HG03066 (cell line): ENCODE measurements around the gene ABCD2.
"Not testable (repeated sequence)": the region's sequence is repeated elsewhere in the genome, so short reads cannot be mapped to it uniquely, and the experiment has no call there.

Experiments used
- ATAC-seq: cut with Tn5 transposase; IDR thresholded peaks from one replicate; pipeline ENCODE4 v1.9.1; 2021; ENCODE audit warnings: low read depth; ENCODE audit not compliant: unreplicated experiment

Gene ABCD2

GRCh38 chr12:39613525-39613924 lies 6.1 kb downstream of the ABCD2 start:
- ATAC-seq: no peak

GRCh38 chr12:39612250-39612649 lies 7.4 kb downstream of the ABCD2 start:
- no peak for ATAC-seq

- ATAC-seq: no peak
Observed at GRCh38 chr12:39611818-39612217, 7.8 kb downstream of the ABCD2 start.

- no peak for ATAC-seq
Observed at GRCh38 chr12:39610436-39611025, 9.1 kb downstream of the ABCD2 start.

- no peak for ATAC-seq
Observed at GRCh38 chr12:39606712-39607423, 12.7 kb downstream of the ABCD2 start.

GRCh38 chr12:39605996-39606395 lies 13.6 kb downstream of the ABCD2 start:
- ATAC-seq: no peak

- ATAC-seq: no peak
Observed at GRCh38 chr12:39605501-39605900, 14.1 kb downstream of the ABCD2 start.

GRCh38 chr12:39603065-39603464 lies 16.5 kb downstream of the ABCD2 start:
- no peak for ATAC-seq

- not testable (repeated sequence) for ATAC-seq
Observed at GRCh38 chr12:39601951-39602350, 17.7 kb downstream of the ABCD2 start.

GRCh38 chr12:39595928-39596327 lies 23.7 kb downstream of the ABCD2 start:
- ATAC-seq: no peak

GRCh38 chr12:39592295-39592694 lies 27.3 kb downstream of the ABCD2 start:
- ATAC-seq: no peak

GRCh38 chr12:39588348-39588747 lies 31.3 kb downstream of the ABCD2 start:
- ATAC-seq: no peak

- no peak for ATAC-seq
Observed at GRCh38 chr12:39587225-39587624, 32.4 kb downstream of the ABCD2 start.

- ATAC-seq: no peak
Observed at GRCh38 chr12:39586816-39587215, 32.8 kb downstream of the ABCD2 start.

GRCh38 chr12:39581592-39581991 lies 38.0 kb downstream of the ABCD2 start:
- ATAC-seq: no peak

GRCh38 chr12:39575498-39575875 lies 44.1 kb downstream of the ABCD2 start:
- ATAC-seq: no peak

GRCh38 chr12:39574785-39575497 lies 44.7 kb downstream of the ABCD2 start:
- ATAC-seq: no peak

GRCh38 chr12:39574378-39574777 lies 45.2 kb downstream of the ABCD2 start:
- no peak for ATAC-seq

GRCh38 chr12:39573971-39574370 lies 45.6 kb downstream of the ABCD2 start:
- ATAC-seq: no peak

GRCh38 chr12:39572551-39572950 lies 47.1 kb downstream of the ABCD2 start:
- ATAC-seq: no peak

- ATAC-seq: no peak
Observed at GRCh38 chr12:39571351-39571750, 48.3 kb downstream of the ABCD2 start.

GRCh38 chr12:39553476-39553875 lies 66.1 kb downstream of the ABCD2 start:
- ATAC-seq: no peak
